ENCODE measurements around the gene MYL6. TPM values are rescaled to one million over a fixed set of nuclear protein-coding genes. Genes with fewer than 3 reads are reported as not detected.
A peak's percentile ranks its signal among the peaks of the same experiment; 100 is the strongest.

The MYL6 gene
- total and polyA plus RNA-seq, 9 of the 15 experiments (the other 6 are each of a cell fraction or from before 2014, with no cell fraction given): 557 to 1,664 (median 958) TPM

- no peak for TF ChIP-seq CHAMP1 (IDR thresholded peaks at IDR 0.05)
- no peak for TF ChIP-seq ATF7 (IDR thresholded peaks at IDR 0.05)
- TF ChIP-seq E2F5 (CRISPR knock-in tag; IDR thresholded peaks at IDR 0.05): no peak
- TF ChIP-seq ZFP91 (CRISPR knock-in tag; IDR thresholded peaks at IDR 0.05): no peak
- 0 out of 2 replicates have a peak, but pooled peaks have one; percentile 30 for TF ChIP-seq SUPT5H (IDR thresholded peaks at IDR 0.05)
- TF ChIP-seq POLR2AphosphoS2 (IDR thresholded peaks at IDR 0.05; ENCODE audit: low read length): peak; percentile 43
- no peak for TF ChIP-seq MITF (IDR thresholded peaks at IDR 0.05)
- TF ChIP-seq NELFE (IDR thresholded peaks at IDR 0.05; ENCODE audit: insufficient read depth, insufficient read length): no peak
- no peak for TF ChIP-seq TSC22D4 (tag; IDR thresholded peaks at IDR 0.05)
- no peak for TF ChIP-seq SPI1 (IDR thresholded peaks at IDR 0.05; ENCODE audit: borderline replicate concordance, low read depth, low read length)
- no peak for TF ChIP-seq LEF1 (IDR thresholded peaks at IDR 0.05)
- TF ChIP-seq TFE3 (CRISPR knock-in tag; IDR thresholded peaks at IDR 0.05): no peak
- TF ChIP-seq POLR2AphosphoS5 (IDR thresholded peaks at IDR 0.05; ENCODE audit: control insufficient read depth, insufficient read depth, low read depth, low read length): peak; percentile 37; the same call in 1 of the 2 replicates
- TF ChIP-seq ZNF592 (IDR thresholded peaks at IDR 0.05): no peak
- TF ChIP-seq HEY1 (CRISPR knock-in tag; IDR thresholded peaks at IDR 0.05; ENCODE audit: borderline replicate concordance): no peak
- TF ChIP-seq NUFIP1 (IDR thresholded peaks at IDR 0.05; ENCODE audit: partially characterized antibody): no peak
Measured at GRCh38 chr12:56161690-56162351, 3.7 kb downstream of the MYL6 start (continued).

Measured in K562 (cell line).